Caki2 (cell line): ENCODE data around the gene ZNF580. TPM values are rescaled to one million over a fixed set of nuclear protein-coding genes. Genes with fewer than 3 reads are reported as not detected.
A peak's percentile ranks its signal among the peaks of the same experiment; 100 is the strongest.

ENCODE experiments used
- DNase-seq: peaks from one replicate; pipeline ENCODE4 v3.0.0-alpha.2; 2015; ENCODE audit warnings: low read depth
- in situ Hi-C: cut with HindIII; loops from 2 replicates; pipeline ENCODE4 v1.10.0; 2016; ENCODE audit warnings: low sequenced_read_pairs, low pct_unique_long_range_greater_than_20kb, mixed read lengths
- total RNA-seq: library from RNA; depleted of rRNA; stranded (reverse); fragments of >200 nt; shearing (Covaris generic); gene quantifications from 2 replicates; pipeline ENCODE4 v1.2.3, GENCODE V29; 2014; ENCODE audit warnings: low replicate concordance

The ZNF580 gene
- total RNA-seq, 1 experiment from 2014 or later: 12.1 TPM

- no peak for DNase-seq
- in situ Hi-C loops: no loop called here
Measured at GRCh38 chr19:55641426-55642152, 787 bp downstream of the ZNF580 start.

- peak; percentile 39 for DNase-seq
- in situ Hi-C loops: no loop called here
Measured at GRCh38 chr19:55642153-55643002, 1.6 kb downstream of the ZNF580 start.

- in situ Hi-C loops: no loop called here
- DNase-seq: peak; percentile 95
Measured at GRCh38 chr19:55643003-55643886, 2.4 kb downstream of the ZNF580 start, which contains the start of gene ZNF581. TSS of gene ZNF581 (plus strand) at chr19:55643649. CDS start at chr19:55644572, 923 bp downstream.

GRCh38 chr19:55643887-55644176, 3.0 kb downstream of the ZNF580 start:
- in situ Hi-C loops: no loop called here
- no peak for DNase-seq

- no peak for DNase-seq
- in situ Hi-C loops: no loop called here
Measured at GRCh38 chr19:55644191-55644833, 3.5 kb downstream of the ZNF580 start.

GRCh38 chr19:55644842-55645511, 4.2 kb downstream of the ZNF580 start:
- DNase-seq: peak; percentile 45
- in situ Hi-C loops: no loop called here

- DNase-seq: no peak
- in situ Hi-C loops: no loop called here
Measured at GRCh38 chr19:55645512-55645881, 4.7 kb downstream of the ZNF580 start.

- in situ Hi-C loops: no loop called here
- no peak for DNase-seq
Measured at GRCh38 chr19:55646889-55647731, 6.3 kb downstream of the ZNF580 start.

- peak; percentile 48 for DNase-seq
- in situ Hi-C loops: no loop called here
Measured at GRCh38 chr19:55647732-55648584, 7.2 kb downstream of the ZNF580 start, which contains the start of gene CCDC106. TSS of gene CCDC106 (plus strand) at chr19:55648212. CDS start at chr19:55649047, 835 bp downstream.

- in situ Hi-C loops: no loop called here
- no peak for DNase-seq
Measured at GRCh38 chr19:55648585-55649267, 7.9 kb downstream of the ZNF580 start.

GRCh38 chr19:55649268-55650125, 8.7 kb downstream of the ZNF580 start:
- in situ Hi-C loops: no loop called here
- DNase-seq: no peak

- no peak for DNase-seq
- in situ Hi-C loops: no loop called here
Measured at GRCh38 chr19:55650126-55650557, 9.3 kb downstream of the ZNF580 start.

GRCh38 chr19:55650602-55651230, 9.9 kb downstream of the ZNF580 start:
- no peak for DNase-seq
- in situ Hi-C loops: no loop called here

GRCh38 chr19:55651236-55651635, 10.4 kb downstream of the ZNF580 start:
- DNase-seq: no peak
- in situ Hi-C loops: no loop called here
